Suprapubic skin (tissue), 4 donors: ENCODE data around the gene CHST6. TPM values are rescaled to one million over a fixed set of nuclear protein-coding genes. Genes with fewer than 3 reads are reported as not detected.
A peak's percentile ranks its signal among the peaks of the same experiment; 100 is the strongest.
"Not testable (repeated sequence)": the region's sequence is repeated elsewhere in the genome, so short reads cannot be mapped to it uniquely, and the experiment has no call there.

Experiments used
- DNase-seq, 2 donors: peaks; one replicate each; pipeline ENCODE4 v3.0.0-alpha.2; 2019; ENCODE audit warnings: low spot score in 2 of 2
- H3K27ac ChIP-seq: fragments of 200-600 bp; sonication (generic); one replicate; pipeline ENCODE4 v1.5.1; 2019
- H3K27me3 ChIP-seq: fragments of 200-600 bp; sonication (generic); one replicate; pipeline ENCODE4 v1.5.1; 2019
- H3K36me3 ChIP-seq: fragments of 200-600 bp; sonication (generic); one replicate; pipeline ENCODE4 v1.5.1; 2019
- H3K4me1 ChIP-seq: fragments of 200-600 bp; sonication (generic); one replicate; pipeline ENCODE4 v1.5.1; 2019
- H3K4me3 ChIP-seq: fragments of 200-600 bp; sonication (generic); one replicate; pipeline ENCODE4 v1.5.1; 2019; ENCODE audit warnings: mild to moderate bottlenecking
- H3K9me3 ChIP-seq: fragments of 200-600 bp; sonication (generic); one replicate; pipeline ENCODE4 v1.5.1; 2019
- CTCF ChIP-seq, 2 donors: fragments of 200-600 bp in 1 of 2; fragments of 450-650 bp in 1 of 2; sonication (generic) in 1 of 2; IDR thresholded peaks; one replicate each; pipeline ENCODE4 v1.5.1; 2016 to 2019; ENCODE audit warnings: antibody characterized with exemption in 2 of 2, mild to moderate bottlenecking in 1 of 2, moderate library complexity in 1 of 2
- EP300 ChIP-seq: sonication (generic); formaldehyde crosslinking; IDR thresholded peaks from one replicate; pipeline ENCODE4 v1.6.1; 2017; ENCODE audit warnings: antibody characterized with exemption
- POLR2A ChIP-seq, 2 donors: fragments of 450-650 bp; IDR thresholded peaks; one replicate each; pipeline ENCODE4 v1.6.1; 2017; ENCODE audit warnings: antibody characterized with exemption in 2 of 2, mild to moderate bottlenecking in 2 of 2, moderate library complexity in 2 of 2
- POLR2AphosphoS5 ChIP-seq, 3 donors: sonication (generic); formaldehyde crosslinking; IDR thresholded peaks; one replicate each; pipeline ENCODE4 v1.6.1; 2017; ENCODE audit warnings: antibody characterized with exemption in 3 of 3
- WGBS: methylation state at CpG from one replicate; pipeline ENCODE4 v1.1.5; 2018; 5-methylcytosine and 5-hydroxymethylcytosine counted together
- total RNA-seq, 4 donors: library from RNA; depleted of rRNA; stranded (reverse); fragments of >200 nt; gene quantifications; one replicate each; pipeline ENCODE4 v1.1.0, GENCODE V29; 2016

CHST6 gene
- total RNA-seq, 4 donors from 2014 or later, result 0.17 to 0.73 (median 0.30) TPM; not detected in 1

- DNase-seq, result no peak
These were observed 23.3 kb downstream of the CHST6 start for GRCh38 chr16:75471723-75472633.

DNA sequence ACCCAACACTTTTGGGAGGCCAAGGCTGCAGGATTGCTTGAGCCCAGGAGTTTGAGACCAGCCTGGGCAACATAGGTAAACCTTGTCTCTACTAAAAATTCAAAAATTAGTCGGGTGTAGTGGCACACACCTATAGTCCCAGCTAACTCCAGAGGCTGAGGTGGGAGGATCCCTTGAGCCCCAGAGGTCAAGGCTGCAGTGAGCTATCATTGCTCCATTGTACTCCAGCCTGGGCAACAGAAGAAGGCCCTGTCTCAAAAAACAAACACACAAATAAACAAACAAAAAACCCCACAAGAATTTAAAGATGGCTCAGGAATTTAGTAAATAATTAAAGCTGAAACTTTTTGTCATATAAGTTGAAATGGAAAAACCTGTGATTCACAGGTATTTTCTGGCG, 28.5 kb downstream of the CHST6 start:
- WGBS, result 84% methylated on average over 2 of the region's 2 CpGs
- no peak overlapping the region for H3K4me3 ChIP-seq
- peak in 1 of 2 donors; percentile 23 for DNase-seq
- no peak overlapping the region for H3K27ac ChIP-seq
- H3K9me3 ChIP-seq, result no peaks in the 10 kb centered on the region
- no peaks in the 10 kb centered on the region for H3K36me3 ChIP-seq
- H3K4me1 ChIP-seq, result peaks cover 19% of the 10 kb centered on the region
- no peak for TF ChIP-seq POLR2A (IDR thresholded peaks at IDR 0.05)
- no peaks in the 10 kb centered on the region for H3K27me3 ChIP-seq

More at GRCh38 chr16:75471723-75472633, 23.3 kb downstream of the CHST6 start:
- no peak for TF ChIP-seq EP300
- no peak for TF ChIP-seq POLR2AphosphoS5 (IDR thresholded peaks at IDR 0.05)
- peak; percentile 22 to 71 for TF ChIP-seq CTCF (IDR thresholded peaks at IDR 0.05)
- TF ChIP-seq POLR2A (IDR thresholded peaks at IDR 0.05), result no peak
- H3K27ac ChIP-seq, result no peak overlapping the region
- no peaks in the 10 kb centered on the region for H3K4me1 ChIP-seq
- no peaks in the 10 kb centered on the region for H3K9me3 ChIP-seq
- no peaks in the 10 kb centered on the region for H3K36me3 ChIP-seq
- H3K4me3 ChIP-seq, result no peak overlapping the region
- H3K27me3 ChIP-seq, result no peaks in the 10 kb centered on the region
- WGBS, result 14% methylated on average over 9 of the region's 10 CpGs

- H3K36me3 ChIP-seq, result no peaks in the 10 kb centered on the region
- 0% methylated on average over 17 of the region's 89 CpGs for WGBS
- H3K27me3 ChIP-seq, result no peaks in the 10 kb centered on the region
- peak within 1 kb of the TSS; percentile 97 for H3K4me3 ChIP-seq
- peak within 1 kb of the TSS; percentile 96 for H3K27ac ChIP-seq
- DNase-seq, result peak; percentile 99 to 100
- TF ChIP-seq EP300, result no peak
- peak; percentile 16 to 90 (median 64) for TF ChIP-seq POLR2AphosphoS5 (IDR thresholded peaks at IDR 0.05)
- peak in 1 of 2 donors; percentile 81 for TF ChIP-seq POLR2A (IDR thresholded peaks at IDR 0.05)
- peak; percentile 100 for TF ChIP-seq CTCF (IDR thresholded peaks at IDR 0.05)
- H3K9me3 ChIP-seq, result no peaks in the 10 kb centered on the region
- H3K4me1 ChIP-seq, result peaks cover 21% of the 10 kb centered on the region
These were observed 30.9 kb downstream of the CHST6 start, which contains the start of gene TMEM170A for GRCh38 chr16:75464122-75464918. TMEM170A (minus strand) TSS chr16:75464689; CDS start chr16:75464600, 89 bp downstream.

DNA sequence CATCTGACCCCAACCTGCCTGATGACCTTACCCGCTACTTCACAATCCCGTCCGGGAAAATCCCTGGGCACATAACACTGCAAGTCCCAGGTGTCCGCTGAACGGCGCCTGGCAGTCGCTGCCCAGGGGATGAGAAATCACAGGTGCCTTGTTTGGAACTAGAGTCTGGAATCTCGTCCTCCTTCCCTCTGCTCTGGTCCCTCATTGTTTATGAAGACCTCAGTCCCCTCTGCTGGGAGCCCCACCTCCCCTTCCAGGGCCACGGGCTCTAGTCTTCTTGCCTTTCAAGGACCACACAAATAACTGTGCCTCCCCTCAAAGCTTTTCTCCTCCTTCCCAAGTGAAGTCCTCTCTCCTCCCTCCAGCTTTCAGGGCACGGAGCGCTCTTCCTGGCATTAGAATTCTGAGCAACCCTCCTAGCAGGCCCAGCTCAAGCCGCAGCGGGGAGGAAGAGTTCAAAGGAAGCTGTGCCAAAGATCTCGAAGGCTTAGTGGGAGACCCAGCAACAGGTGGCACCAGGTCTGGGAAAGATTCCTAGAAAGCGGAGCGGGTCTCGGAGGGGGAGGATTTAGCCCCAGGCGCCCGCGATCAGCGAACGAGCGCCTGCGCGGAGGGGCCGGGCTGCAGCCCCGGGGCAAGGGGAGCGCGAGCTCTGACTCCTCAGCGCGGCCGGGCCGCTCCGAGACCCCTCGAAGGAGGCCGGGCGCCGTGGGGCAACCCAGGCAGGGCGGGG, 31.7 kb downstream of the CHST6 start:
- Histone ChIP-seq H3K27ac (peak overlapping the region; percentile 96), H3K4me1 (peaks cover 21% of the 10 kb centered on the region), H3K4me3 (peak overlapping the region; percentile 97)
- DNase-seq, result peak in 1 of 2 donors; percentile 55
- not testable (repeated sequence) for H3K9me3 ChIP-seq, H3K27me3 ChIP-seq, H3K36me3 ChIP-seq
- 12% methylated on average over 12 of the region's 39 CpGs for WGBS

- no peak for DNase-seq
- Histone ChIP-seq H3K27ac (no peak overlapping the region), H3K27me3 (no peaks in the 10 kb centered on the region), H3K36me3 (no peaks in the 10 kb centered on the region), H3K4me1 (peaks cover 21% of the 10 kb centered on the region), H3K9me3 (no peaks in the 10 kb centered on the region), H3K4me3 (peak overlapping the region; percentile 97)
- WGBS, result 13% methylated on average over 2 of the region's 2 CpGs
- no peak for TF ChIP-seq CTCF (IDR thresholded peaks at IDR 0.05)
- no peak for TF ChIP-seq EP300
- TF ChIP-seq POLR2AphosphoS5 (IDR thresholded peaks at IDR 0.05), result no peak
- TF ChIP-seq POLR2A (IDR thresholded peaks at IDR 0.05), result no peak
These were observed 32.4 kb downstream of the CHST6 start for GRCh38 chr16:75462806-75463205.
